Mesothelial cell of epicardium (in vitro differentiated cells): Measurements from ENCODE around the gene MPL. TPM values are rescaled to one million over a fixed set of nuclear protein-coding genes. Genes with fewer than 3 reads are reported as not detected.

Source experiments
- DNase-seq, 2 experiments: peaks; one replicate each; pipeline ENCODE4 v3.0.0; 2021; ENCODE audit warnings: low spot score in 2 of 2; ENCODE audit not compliant: unreplicated experiment in 2 of 2
- H3K27ac Mint-ChIP-seq: 2 replicates; pipeline ENCODE4 v1.8.0; 2021; ENCODE audit warnings: mixed read lengths
- H3K27me3 Mint-ChIP-seq: 2 replicates; pipeline ENCODE4 v1.8.0; 2021; ENCODE audit warnings: low read depth, mixed read lengths
- H3K36me3 Mint-ChIP-seq: 2 replicates; pipeline ENCODE4 v1.8.0; 2021; ENCODE audit warnings: mixed read lengths
- H3K4me1 Mint-ChIP-seq: 2 replicates; pipeline ENCODE4 v1.8.0; 2021; ENCODE audit warnings: mixed read lengths
- H3K4me3 Mint-ChIP-seq: 2 replicates; pipeline ENCODE4 v1.8.0; 2021; ENCODE audit warnings: mild to moderate bottlenecking, moderate library complexity, mixed read lengths
- H3K9me3 Mint-ChIP-seq: 2 replicates; pipeline ENCODE4 v1.8.0; 2021; ENCODE audit warnings: mixed read lengths
- total RNA-seq: library from RNA; stranded (reverse); gene quantifications from 3 replicates; pipeline ENCODE4 v1.2.1, GENCODE V29; 2021
- TF ChIP-seq, protein P1 (sequence below): fragments of 200-600 bp; sonication (generic); IDR thresholded peaks from one replicate; pipeline ENCODE4 v1.5.0; 2021; ENCODE audit warnings: antibody characterized with exemption; ENCODE audit not compliant: unreplicated experiment

MPL gene
- 0.50 to 0.53 TPM in 2 of 3 replicates, not detected in the other for total RNA-seq

DNA sequence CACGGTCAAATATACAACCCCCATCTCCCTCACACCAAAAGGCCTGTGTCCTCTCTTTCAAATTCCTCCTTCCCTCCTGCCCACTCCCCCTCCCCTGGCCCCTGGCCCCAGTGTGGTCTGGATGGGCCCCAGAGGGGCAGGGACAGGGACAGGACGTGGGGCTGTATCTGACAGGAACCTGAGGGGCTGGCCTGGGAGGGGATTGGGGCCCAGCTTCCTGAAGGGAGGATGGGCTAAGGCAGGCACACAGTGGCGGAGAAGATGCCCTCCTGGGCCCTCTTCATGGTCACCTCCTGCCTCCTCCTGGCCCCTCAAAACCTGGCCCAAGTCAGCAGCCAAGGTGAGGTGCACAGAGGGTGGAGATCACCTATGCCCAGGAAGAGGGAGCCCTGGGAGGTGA lies at the start of gene MPL:
Gene MPL, plus strand, starts transcription at position 231 of the 400 bp plus-strand sequence. Its CDS starts 31 bp downstream, at position 262.
- Mint-ChIP-seq H3K4me1 (no peaks in the 10 kb centered on the region), H3K36me3 (no peaks in the 10 kb centered on the region), H3K27me3 (peaks cover 3% of the 10 kb centered on the region), H3K9me3 (no peaks in the 10 kb centered on the region), H3K4me3 (no peak within 1 kb of the TSS), H3K27ac (no peak within 1 kb of the TSS)
- DNase-seq, result no peak
- TF ChIP-seq, protein P1, sequence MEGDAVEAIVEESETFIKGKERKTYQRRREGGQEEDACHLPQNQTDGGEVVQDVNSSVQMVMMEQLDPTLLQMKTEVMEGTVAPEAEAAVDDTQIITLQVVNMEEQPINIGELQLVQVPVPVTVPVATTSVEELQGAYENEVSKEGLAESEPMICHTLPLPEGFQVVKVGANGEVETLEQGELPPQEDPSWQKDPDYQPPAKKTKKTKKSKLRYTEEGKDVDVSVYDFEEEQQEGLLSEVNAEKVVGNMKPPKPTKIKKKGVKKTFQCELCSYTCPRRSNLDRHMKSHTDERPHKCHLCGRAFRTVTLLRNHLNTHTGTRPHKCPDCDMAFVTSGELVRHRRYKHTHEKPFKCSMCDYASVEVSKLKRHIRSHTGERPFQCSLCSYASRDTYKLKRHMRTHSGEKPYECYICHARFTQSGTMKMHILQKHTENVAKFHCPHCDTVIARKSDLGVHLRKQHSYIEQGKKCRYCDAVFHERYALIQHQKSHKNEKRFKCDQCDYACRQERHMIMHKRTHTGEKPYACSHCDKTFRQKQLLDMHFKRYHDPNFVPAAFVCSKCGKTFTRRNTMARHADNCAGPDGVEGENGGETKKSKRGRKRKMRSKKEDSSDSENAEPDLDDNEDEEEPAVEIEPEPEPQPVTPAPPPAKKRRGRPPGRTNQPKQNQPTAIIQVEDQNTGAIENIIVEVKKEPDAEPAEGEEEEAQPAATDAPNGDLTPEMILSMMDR, result no peak

DNA sequence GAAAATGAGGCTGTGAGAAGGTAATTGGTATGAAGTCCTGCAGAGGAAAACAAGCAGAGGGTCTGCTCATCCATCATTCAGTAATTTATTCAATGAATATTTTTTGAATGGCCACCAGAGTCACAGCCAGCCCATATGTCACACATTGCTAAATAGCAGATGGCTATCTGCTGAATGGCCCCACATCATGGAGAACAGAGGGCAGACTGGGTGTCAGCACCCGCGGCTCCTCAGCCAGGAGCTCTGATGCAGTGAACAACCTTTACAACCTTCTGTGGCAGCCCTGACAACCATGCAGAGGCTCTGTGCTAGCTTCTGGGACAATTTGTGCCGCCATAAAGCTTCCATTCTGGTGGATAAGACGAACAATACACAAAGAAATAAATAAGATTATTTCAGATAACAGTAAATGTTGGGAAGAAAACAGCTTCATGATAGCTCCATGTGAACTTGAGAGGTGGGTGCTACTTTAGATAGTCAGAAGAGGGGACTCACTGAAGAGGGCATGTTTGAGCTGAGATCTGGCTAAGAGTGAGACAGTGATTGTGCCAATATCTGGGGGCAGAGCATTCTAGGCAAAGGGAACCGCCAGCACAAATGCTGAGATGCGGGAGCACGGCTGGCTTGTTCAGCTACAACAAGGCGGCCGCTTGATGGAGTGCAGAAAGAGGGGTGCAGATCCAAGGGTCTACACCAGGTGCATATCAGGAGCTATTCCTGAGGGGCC lies 49.4 kb upstream of the MPL start:
- no peak overlapping the region for H3K4me3 Mint-ChIP-seq
- H3K36me3 Mint-ChIP-seq, result no peaks in the 10 kb centered on the region
- H3K27me3 Mint-ChIP-seq, result peaks cover 5% of the 10 kb centered on the region
- H3K27ac Mint-ChIP-seq, result no peak overlapping the region
- TF ChIP-seq, protein P1, result no peak
- H3K9me3 Mint-ChIP-seq, result no peaks in the 10 kb centered on the region
- no peak for DNase-seq
- peaks cover 19% of the 10 kb centered on the region for H3K4me1 Mint-ChIP-seq

DNA sequence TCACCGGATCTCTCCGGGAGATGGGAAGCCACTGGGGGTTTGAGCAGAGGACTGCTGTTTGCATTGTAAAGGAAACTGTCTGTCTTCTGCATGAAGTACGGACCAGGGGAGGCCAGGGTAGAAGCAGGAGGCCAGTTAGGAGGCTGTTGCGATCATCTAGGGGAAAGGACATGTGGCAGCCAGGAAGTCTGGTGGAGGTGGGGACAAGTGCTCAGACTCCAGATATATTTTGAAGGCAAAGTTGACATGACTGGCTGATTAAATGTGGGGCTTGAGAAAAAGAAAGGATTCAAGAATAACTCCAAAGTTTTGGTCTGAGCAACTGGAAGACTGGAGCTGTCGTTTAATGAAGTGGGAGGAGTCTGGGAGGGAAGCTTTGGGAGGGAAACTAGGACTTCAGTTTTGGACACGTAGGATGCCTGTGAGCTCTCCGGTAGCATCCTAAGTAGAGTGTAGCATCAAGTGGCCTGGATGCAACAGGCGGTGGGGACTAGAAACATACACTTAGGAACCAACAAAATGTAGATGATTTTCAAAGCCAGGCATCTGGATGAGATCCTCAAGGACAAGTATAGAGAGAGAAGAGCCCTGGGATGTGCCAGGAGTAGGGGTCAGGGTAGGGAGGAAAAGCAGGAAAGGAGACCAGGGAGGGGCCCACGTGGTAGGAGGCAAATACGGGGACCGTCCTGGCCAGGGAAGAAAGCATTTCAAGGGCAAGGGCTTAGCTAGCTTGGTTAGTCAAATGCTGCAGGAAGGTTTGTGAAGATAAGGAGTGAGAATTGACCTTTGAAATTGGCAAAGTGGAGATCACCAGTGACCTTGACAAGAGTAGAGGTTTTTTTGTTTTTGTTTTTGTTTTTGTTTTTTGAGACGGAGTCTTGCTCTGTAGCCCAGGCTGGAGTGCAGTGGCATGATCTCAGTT lies 48.6 kb upstream of the MPL start:
- DNase-seq, result no peak
- H3K27ac Mint-ChIP-seq, result no peak overlapping the region
- TF ChIP-seq, protein P1, result no peak

DNA sequence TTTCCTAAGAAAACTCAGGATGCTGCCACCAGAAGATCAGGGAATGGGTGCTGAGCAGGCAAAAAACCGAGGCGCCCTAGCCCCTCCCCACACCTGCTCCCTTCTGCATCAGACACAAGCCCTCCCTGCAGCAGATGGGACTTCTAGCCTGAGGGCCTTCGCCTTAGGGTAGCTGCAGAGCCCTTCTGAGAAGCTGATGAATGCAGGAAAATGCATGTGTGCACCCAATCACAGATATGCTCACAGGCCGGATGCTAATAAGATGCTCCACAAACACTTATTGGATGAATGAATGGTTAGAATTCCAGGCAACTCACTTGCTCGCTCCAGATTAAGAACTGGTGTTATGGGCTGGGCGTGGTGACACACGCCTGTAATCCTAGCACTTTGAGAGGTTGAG lies 45.4 kb upstream of the MPL start:
- no peak for DNase-seq
- Mint-ChIP-seq H3K27ac (no peak overlapping the region), H3K36me3 (no peaks in the 10 kb centered on the region), H3K4me1 (peaks cover 13% of the 10 kb centered on the region), H3K4me3 (no peak overlapping the region), H3K9me3 (no peaks in the 10 kb centered on the region), H3K27me3 (peaks cover 2% of the 10 kb centered on the region)
- TF ChIP-seq, protein P1, result no peak

More for the DNA sequence above, 48.6 kb upstream of the MPL start:
- Mint-ChIP-seq H3K4me3 (no peak overlapping the region), H3K4me1 (peaks cover 19% of the 10 kb centered on the region), H3K27me3 (peaks cover 5% of the 10 kb centered on the region), H3K9me3 (no peaks in the 10 kb centered on the region), H3K36me3 (no peaks in the 10 kb centered on the region)

DNA sequence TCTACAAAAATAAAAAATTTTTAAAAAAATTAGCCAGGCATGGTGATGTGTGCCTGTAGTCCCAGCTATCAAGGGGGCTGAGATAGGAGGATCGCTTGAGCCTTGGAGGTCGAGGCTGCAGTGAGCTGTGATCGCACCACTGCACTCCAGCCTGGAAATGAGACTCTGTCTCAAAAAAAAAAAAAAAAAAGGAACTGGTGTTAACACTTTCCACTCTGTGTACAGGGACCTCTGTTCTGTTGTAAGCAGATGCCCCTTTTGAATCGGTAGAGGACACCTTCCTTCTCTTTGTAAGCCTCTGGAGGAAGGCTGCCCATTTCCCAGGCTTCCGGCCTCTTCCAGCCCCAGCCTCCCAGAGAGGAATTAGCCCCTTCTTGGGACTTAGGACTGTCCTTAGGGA lies 44.9 kb upstream of the MPL start:
- H3K9me3 Mint-ChIP-seq, result no peaks in the 10 kb centered on the region
- peaks cover 13% of the 10 kb centered on the region for H3K4me1 Mint-ChIP-seq
- no peak for DNase-seq
- TF ChIP-seq, protein P1, result no peak
- no peaks in the 10 kb centered on the region for H3K27me3 Mint-ChIP-seq
- H3K4me3 Mint-ChIP-seq, result no peak overlapping the region
- no peak overlapping the region for H3K27ac Mint-ChIP-seq
- H3K36me3 Mint-ChIP-seq, result no peaks in the 10 kb centered on the region
